Measurements from ENCODE around the gene BMAL1. TPM values are rescaled to one million over a fixed set of nuclear protein-coding genes. Genes with fewer than 3 reads are reported as not detected.

BMAL1 gene
- total and polyA plus RNA-seq, 8 donors, result 7.1 to 132 (median 16.4) TPM

GRCh38 chr11:13341026-13341425 is 63.4 kb downstream of the BMAL1 start:
- Histone ChIP-seq H3K27ac (no peak overlapping the region), H3K36me3 (peaks cover 0 to 4% (median 2%) of the 10 kb centered on the region in 4 donors), H3K4me3 (no peak overlapping the region), H3K27me3 (no peaks in the 10 kb centered on the region), H3K4me1 (peaks cover 23 to 44% (median 34%) of the 10 kb centered on the region in 4 donors), H3K9me3 (no peaks in the 10 kb centered on the region)
- intact Hi-C loops (cut with DNase I; ENCODE audit: low total_unique reads), result loop anchor here (5.0 to 10.0 kb wide), 2 partner anchors 56 to 129 kb away; no protein-coding TSS in a partner anchor
- TF ChIP-seq POLR2AphosphoS5 (IDR thresholded peaks at IDR 0.05) (no peak), EP300 (IDR thresholded peaks at IDR 0.05) (no peak), CTCF (IDR thresholded peaks at IDR 0.05) (no peak), POLR2A (IDR thresholded peaks at IDR 0.05) (no peak)
- WGBS, 5 donors, result 53 to 72% (median 61%) methylated on average over 5 of the region's 5 CpGs
- no peak for DNase-seq

- TF ChIP-seq POLR2AphosphoS5 (IDR thresholded peaks at IDR 0.05) (no peak), POLR2A (IDR thresholded peaks at IDR 0.05) (no peak), EP300 (IDR thresholded peaks at IDR 0.05) (no peak)
- peaks cover 23 to 35% (median 29%) of the 10 kb centered on the region in 4 donors for H3K4me1 ChIP-seq
- intact Hi-C loops (cut with DNase I; ENCODE audit: low total_unique reads), result loop anchor here (5.0 to 10.0 kb wide), 2 partner anchors 58 to 131 kb away; no protein-coding TSS in a partner anchor
- peaks cover 0 to 8% (median 6%) of the 10 kb centered on the region in 4 donors for H3K36me3 ChIP-seq
- no peaks in the 10 kb centered on the region for H3K27me3 ChIP-seq
- no peak overlapping the region for H3K27ac ChIP-seq
- no peaks in the 10 kb centered on the region for H3K9me3 ChIP-seq
- 74 to 85% (median 84%) methylated on average over 4 of the region's 4 CpGs for WGBS, 5 donors
- no peak overlapping the region for H3K4me3 ChIP-seq
- no peak for DNase-seq
These were observed 65.5 kb downstream of the BMAL1 start for GRCh38 chr11:13343067-13343466.

- 67 to 72% (median 68%) methylated on average over 10 of the region's 10 CpGs for WGBS, 5 donors
- no peaks in the 10 kb centered on the region for H3K27me3 ChIP-seq
- intact Hi-C loops (cut with DNase I; ENCODE audit: low total_unique reads), result loop anchor here (5.0 to 10.0 kb wide), 2 partner anchors 59 to 132 kb away; no protein-coding TSS in a partner anchor
- no peak overlapping the region for H3K27ac ChIP-seq
- H3K36me3 ChIP-seq, result peaks cover 0 to 8% (median 6%) of the 10 kb centered on the region in 4 donors
- H3K4me1 ChIP-seq, result peaks cover 14 to 31% (median 22%) of the 10 kb centered on the region in 4 donors
- peak; percentile 81 to 91 for DNase-seq
- no peaks in the 10 kb centered on the region for H3K9me3 ChIP-seq
- TF ChIP-seq EP300 (IDR thresholded peaks at IDR 0.05), result no peak
- TF ChIP-seq CTCF (IDR thresholded peaks at IDR 0.05), result peak in 5 of 7 experiments; percentile 62 to 84 (median 77)
- no peak overlapping the region for H3K4me3 ChIP-seq
These were observed 66.5 kb downstream of the BMAL1 start for GRCh38 chr11:13343931-13344717.

- Histone ChIP-seq H3K27me3 (no peaks in the 10 kb centered on the region), H3K36me3 (peaks cover 0 to 12% (median 8%) of the 10 kb centered on the region in 4 donors), H3K9me3 (no peaks in the 10 kb centered on the region), H3K27ac (no peak overlapping the region), H3K4me3 (no peak overlapping the region), H3K4me1 (peaks cover 7 to 24% (median 15%) of the 10 kb centered on the region in 4 donors)
- no peak for TF ChIP-seq CTCF (IDR thresholded peaks at IDR 0.05)
- no peak for TF ChIP-seq EP300 (IDR thresholded peaks at IDR 0.05)
- TF ChIP-seq POLR2A (IDR thresholded peaks at IDR 0.05), result no peak
- TF ChIP-seq POLR2AphosphoS5 (IDR thresholded peaks at IDR 0.05), result no peak
- DNase-seq, result no peak
- intact Hi-C loops (cut with DNase I; ENCODE audit: low total_unique reads), result loop anchor here (5.0 to 10.0 kb wide), 2 partner anchors 60 to 133 kb away; no protein-coding TSS in a partner anchor
- WGBS, 5 donors, result 79 to 100% (median 92%) methylated on average over 1 of the region's 1 CpG
These were observed 67.2 kb downstream of the BMAL1 start for GRCh38 chr11:13344818-13345217.

Measured in stomach (tissue), 9 donors.